Bronchial epithelial cell (primary cell): ENCODE measurements around the gene CELA2B. TPM values are rescaled to one million over a fixed set of nuclear protein-coding genes. Genes with fewer than 3 reads are reported as not detected.
"Not testable (repeated sequence)": the region's sequence is repeated elsewhere in the genome, so short reads cannot be mapped to it uniquely, and the experiment has no call there.

ENCODE experiments used
- DNase-seq: peaks from one replicate; pipeline ENCODE4 v3.0.0-alpha.2; 2010; ENCODE audit warnings: low read depth
- FAIRE-seq: peaks from 2 replicates; lab custom pipeline; 2011; peaks lifted over from hg19 to GRCh38; lab: Jason Lieb, UNC
- H3K27me3 ChIP-seq: 2 replicates; pipeline ENCODE4 v1.5.1; 2011; ENCODE audit warnings: low read length; ENCODE audit not compliant: control insufficient read depth, insufficient read depth
- H3K36me3 ChIP-seq: 2 replicates; pipeline ENCODE4 v1.5.1; 2011; ENCODE audit warnings: low read length; ENCODE audit not compliant: control insufficient read depth, insufficient read depth
- H3K4me3 ChIP-seq: 2 replicates; pipeline ENCODE4 v1.5.1; 2011; ENCODE audit warnings: mild to moderate bottlenecking, low read depth, low read length, control low read depth
- CTCF ChIP-seq: IDR thresholded peaks from 2 replicates; pipeline ENCODE4 v1.5.1; 2011; ENCODE audit warnings: mild to moderate bottlenecking, moderate library complexity, low read length, control low read depth, inconsistent platforms; ENCODE audit not compliant: insufficient read depth, severe bottlenecking
- total RNA-seq: library from RNA; depleted of rRNA; stranded (reverse); fragments of >200 nt; gene quantifications from 2 replicates; pipeline ENCODE4 v1.2.1, GENCODE V29; 2014

CELA2B gene
- total RNA-seq, 1 donor from 2014 or later = not detected

- no peak for TF ChIP-seq CTCF
- Histone ChIP-seq H3K4me3 (no peak overlapping the region), H3K27me3 (no peaks in the 10 kb centered on the region), H3K36me3 (no peaks in the 10 kb centered on the region)
- DNase-seq (no peak), FAIRE-seq (no peak)
Observed at GRCh38 chr1:15472587-15472986, 3.3 kb upstream of the CELA2B start.

GRCh38 chr1:15476927-15477326 is 1.0 kb downstream of the CELA2B start:
- Histone ChIP-seq H3K27me3 (no peaks in the 10 kb centered on the region), H3K36me3 (no peaks in the 10 kb centered on the region), H3K4me3 (no peak overlapping the region)
- no peak for DNase-seq
- no peak for TF ChIP-seq CTCF
- FAIRE-seq = no peak

- Histone ChIP-seq H3K36me3 (no peaks in the 10 kb centered on the region), H3K4me3 (no peak overlapping the region), H3K27me3 (no peaks in the 10 kb centered on the region)
- FAIRE-seq (no peak), DNase-seq (no peak)
- no peak for TF ChIP-seq CTCF
Observed at GRCh38 chr1:15477646-15478212, 1.8 kb downstream of the CELA2B start.

- TF ChIP-seq CTCF = no peak
- FAIRE-seq (no peak), DNase-seq (no peak)
- Histone ChIP-seq H3K4me3 (no peak overlapping the region), H3K27me3 (no peaks in the 10 kb centered on the region), H3K36me3 (no peaks in the 10 kb centered on the region)
Observed at GRCh38 chr1:15479654-15480347, 3.9 kb downstream of the CELA2B start.

- not testable (repeated sequence) for H3K4me3 ChIP-seq, DNase-seq, H3K36me3 ChIP-seq, H3K27me3 ChIP-seq
- peak; percentile 13 for FAIRE-seq
Observed at GRCh38 chr1:15482455-15482854, 6.6 kb downstream of the CELA2B start.

GRCh38 chr1:15482983-15483543 is 7.2 kb downstream of the CELA2B start:
- not testable (repeated sequence) for H3K36me3 ChIP-seq, H3K4me3 ChIP-seq, H3K27me3 ChIP-seq, DNase-seq, FAIRE-seq
